Left colon (tissue), 2 donors: ENCODE data around the gene SH3TC2. TPM values are rescaled to one million over a fixed set of nuclear protein-coding genes. Genes with fewer than 3 reads are reported as not detected.
"Not testable (repeated sequence)": the region's sequence is repeated elsewhere in the genome, so short reads cannot be mapped to it uniquely, and the experiment has no call there.

ENCODE experiments used
- ATAC-seq: fragments of 200-7000 bp; cut with Tn5 transposase; one replicate; pipeline ENCODE4 v1.9.1; 2020; ENCODE audit warnings: mild to moderate bottlenecking, moderate library complexity
- DNase-seq, 2 donors: peaks; one replicate each; pipeline ENCODE4 v3.0.0-alpha.2; 2020
- intact Hi-C, 2 donors: fragments of 100-400 bp; cut with DNase I in 1 of 2; cut with micrococcal nuclease in 1 of 2; formaldehyde crosslinking; loops; one replicate each; pipeline versions ENCODE4 v1.11.2 to v1.14.0; 2022; cut with DNase I, micrococcal nuclease
- long read RNA-seq: library from polyadenylated mRNA; unstranded; transcript quantifications from one replicate; pipeline ENCODE4 v2.0.0, GENCODE V29; 2021
- total RNA-seq, 2 donors: library from RNA; stranded (reverse); fragmentation: NEBNext Ultra II Directional; extraction: Animal tissue kit (Norgen Biotek cat#: 25700); gene quantifications; one replicate each; pipeline ENCODE4 v1.2.1, GENCODE V29; 2021
- donor health status: DM: no; HTN: no; CAD: no.
- donor health status: DM: yes; HTN: yes; CAD: no.

The SH3TC2 gene
- total RNA-seq = 1 to 10 TPM in 1 of 2 donors, under 1 TPM in 1; 0.47 to 2.4 TPM
- long read RNA-seq, partial matches to known transcripts = 0 of 1 reads
- long read RNA-seq, other reads (novel, unspliced or antisense) = 1 of 1 reads

DNA sequence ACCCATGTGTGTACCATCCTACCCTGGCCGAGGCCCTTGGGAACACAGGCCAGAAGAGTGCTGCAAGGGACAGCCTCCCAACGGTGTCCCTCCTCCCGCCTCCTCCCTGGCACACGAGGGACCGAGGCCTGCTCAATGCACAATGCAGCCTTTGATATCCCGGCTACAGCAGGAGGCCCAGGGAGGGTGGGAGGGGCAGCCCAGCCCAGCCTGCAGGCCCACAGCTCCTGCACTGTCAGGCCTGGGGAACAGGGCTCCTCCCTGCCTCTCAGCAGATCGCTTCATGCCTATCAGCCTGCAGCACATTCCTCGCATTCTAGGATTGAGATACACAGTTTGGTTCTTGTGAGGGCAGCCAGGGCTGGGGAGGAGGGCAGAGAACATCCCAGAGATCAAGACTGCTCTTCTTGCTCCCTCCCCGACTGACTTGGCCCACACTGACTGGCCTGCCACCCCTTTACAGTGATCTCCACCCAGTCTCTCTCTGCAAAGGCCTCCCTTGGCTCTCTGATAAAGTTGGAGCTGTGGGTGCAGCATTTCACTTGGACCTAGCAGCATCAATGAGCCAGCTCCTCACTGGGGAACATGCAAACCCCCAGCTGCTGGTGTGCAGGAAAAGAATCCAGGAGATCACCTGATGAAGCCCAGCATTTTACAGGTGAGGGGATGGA, at the start of gene SH3TC2:
Gene SH3TC2 (minus strand): TSS at position 46 of the 671 bp plus-strand sequence. CDS start 40 bp downstream, at position 6.
- ATAC-seq (peak; percentile 74), DNase-seq (peak; percentile 40 to 68)
- intact Hi-C loops = no loop called here

DNA sequence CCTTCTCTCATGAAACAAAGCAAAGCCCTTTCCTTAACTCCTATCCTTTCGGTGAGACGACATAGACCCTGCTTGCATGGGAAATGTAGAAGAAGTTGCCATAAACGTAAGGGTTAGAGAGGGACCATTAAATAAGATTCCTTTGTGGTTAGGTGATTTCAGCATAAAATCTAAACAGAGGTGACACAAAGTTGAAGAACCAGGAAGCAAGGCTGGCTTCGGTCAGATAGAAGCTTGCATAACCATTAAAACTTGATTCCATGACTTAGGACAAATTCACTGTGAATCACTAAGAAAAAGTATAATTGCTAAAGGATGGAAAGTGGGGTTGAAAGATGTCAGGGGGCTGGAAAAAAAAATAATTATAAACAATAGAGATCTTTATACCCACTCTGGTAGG, 47.5 kb upstream of the SH3TC2 start:
- no peak for DNase-seq
- ATAC-seq = no peak
- intact Hi-C loops = no loop called here

DNA sequence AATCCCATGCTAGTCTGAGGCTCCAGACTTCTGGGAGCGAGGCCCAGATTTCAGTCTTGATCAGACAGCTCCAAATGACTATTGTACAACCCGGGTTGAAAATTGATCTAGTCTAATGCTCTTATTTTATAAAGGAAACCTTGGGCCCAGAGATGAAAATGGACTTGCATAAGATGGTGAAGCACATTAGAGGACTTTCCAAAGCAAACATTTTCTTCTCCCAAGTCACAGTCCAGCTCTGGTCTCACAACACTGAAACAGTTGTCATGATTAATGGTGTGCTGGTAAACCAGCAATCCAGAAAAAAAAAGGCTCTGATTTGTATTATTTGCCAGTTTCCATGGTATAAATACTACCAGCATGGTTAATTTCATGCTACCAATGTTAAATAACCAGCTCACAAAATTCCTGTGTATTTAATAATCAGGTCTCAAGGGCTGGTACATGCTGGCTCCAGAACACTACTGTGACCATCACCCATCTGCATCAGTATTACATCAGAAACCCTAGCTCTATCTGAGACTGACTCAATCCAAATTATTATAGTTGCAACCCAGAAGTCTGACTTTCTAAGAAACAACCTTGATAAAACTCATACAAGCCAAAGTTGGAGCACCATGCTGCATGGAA, 45.9 kb upstream of the SH3TC2 start:
- intact Hi-C loops = no loop called here
- DNase-seq = no peak
- ATAC-seq = no peak

DNA sequence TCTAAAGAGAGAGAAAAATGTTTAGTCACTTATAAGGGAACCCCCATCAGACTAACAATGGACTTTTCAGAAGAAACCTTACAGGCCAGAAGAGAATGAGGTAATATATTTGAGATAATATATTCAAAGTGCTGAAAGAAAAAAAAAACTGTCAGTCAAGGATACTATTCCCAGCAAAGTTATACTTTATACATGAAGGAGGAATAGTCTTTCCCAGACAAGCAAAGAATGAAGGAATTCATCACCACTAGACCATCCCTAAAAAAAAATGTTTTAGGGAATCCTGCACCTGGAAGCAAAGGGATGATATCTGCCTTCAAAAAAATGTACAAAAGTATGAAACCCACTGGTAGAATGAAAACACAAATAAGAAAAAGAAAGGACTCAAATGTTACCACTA, 37.5 kb upstream of the SH3TC2 start:
- ATAC-seq (no peak), DNase-seq (no peak)
- intact Hi-C loops = no loop called here

DNA sequence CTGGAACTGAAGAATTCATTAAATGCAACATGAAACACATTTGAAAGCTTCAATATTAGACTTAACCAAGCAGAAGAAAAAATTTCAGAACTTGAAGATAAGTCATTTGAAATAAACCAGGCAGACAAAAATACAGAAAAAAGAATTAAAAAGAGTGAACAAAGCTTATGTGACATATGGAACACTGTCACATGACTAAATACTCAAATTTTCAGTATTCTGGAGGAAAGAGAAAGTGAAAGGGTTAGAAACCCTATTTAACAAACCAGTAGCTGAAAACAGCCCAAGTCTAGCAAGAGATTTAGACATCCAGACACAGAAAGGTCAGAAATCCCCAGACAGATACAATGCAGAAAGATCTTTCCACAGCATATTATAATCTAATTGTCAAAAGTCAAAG, 37.1 kb upstream of the SH3TC2 start:
- ATAC-seq = no peak
- no peak for DNase-seq
- intact Hi-C loops = no loop called here

DNA sequence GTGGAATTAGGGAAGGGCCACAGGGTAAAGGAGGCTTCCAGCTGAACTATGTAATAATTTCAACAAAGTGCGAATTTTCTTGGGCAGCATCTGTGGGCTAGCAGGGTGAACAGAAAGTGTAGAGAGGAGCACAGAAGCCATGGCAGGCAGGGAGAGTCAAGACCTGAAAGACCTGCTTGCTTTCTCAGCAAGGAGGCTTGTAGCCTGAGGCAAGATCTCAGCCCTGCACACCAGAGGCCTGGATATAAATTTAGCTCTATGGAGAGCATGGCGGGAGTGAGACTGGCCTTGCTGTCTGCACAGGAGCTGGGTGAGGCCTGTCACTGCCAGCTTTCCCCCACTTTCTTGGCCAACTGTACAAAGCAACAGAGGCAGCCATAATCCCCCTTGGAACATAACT, 32.1 kb upstream of the SH3TC2 start:
- intact Hi-C loops = no loop called here
- DNase-seq (no peak), ATAC-seq (no peak)

DNA sequence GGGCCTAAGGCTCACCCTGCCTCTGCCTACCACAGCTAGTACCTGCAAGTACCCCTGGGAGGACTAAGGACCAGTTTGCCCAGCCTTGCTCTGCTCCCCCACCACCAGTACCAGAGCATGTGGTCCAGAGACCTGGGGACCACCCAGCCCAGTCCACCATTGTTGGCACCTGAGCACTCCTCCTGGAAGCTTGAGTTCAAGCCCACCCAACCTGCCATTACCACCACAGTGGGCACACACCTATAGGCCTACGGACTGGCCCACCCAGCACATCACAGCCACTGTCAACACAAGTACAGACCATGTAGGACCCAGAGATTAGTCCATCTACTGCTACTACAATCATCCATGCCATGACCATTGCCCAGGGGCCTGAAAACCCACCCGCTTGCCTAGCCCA, 30.8 kb upstream of the SH3TC2 start:
- intact Hi-C loops = no loop called here
- no peak for DNase-seq
- no peak for ATAC-seq

DNA sequence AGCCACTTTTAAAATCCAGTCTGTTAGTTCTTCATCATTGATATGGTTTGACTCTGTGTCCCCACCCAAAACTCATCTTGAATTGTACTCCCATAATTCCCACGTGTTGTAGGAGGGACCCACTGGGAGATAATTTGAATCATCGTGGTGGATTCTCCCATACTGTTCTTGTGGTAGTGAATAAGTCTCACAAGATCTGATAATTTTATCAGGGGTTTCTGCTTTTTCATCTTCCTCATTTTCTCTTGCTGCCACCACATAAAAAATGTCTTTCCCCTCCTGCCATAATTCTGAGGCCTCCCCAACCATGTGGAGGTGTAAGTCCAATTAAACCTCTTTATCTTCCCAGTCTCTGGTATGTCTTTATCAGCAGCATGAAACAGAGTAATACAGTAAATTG, 26.9 kb upstream of the SH3TC2 start:
- ATAC-seq = no peak

DNA sequence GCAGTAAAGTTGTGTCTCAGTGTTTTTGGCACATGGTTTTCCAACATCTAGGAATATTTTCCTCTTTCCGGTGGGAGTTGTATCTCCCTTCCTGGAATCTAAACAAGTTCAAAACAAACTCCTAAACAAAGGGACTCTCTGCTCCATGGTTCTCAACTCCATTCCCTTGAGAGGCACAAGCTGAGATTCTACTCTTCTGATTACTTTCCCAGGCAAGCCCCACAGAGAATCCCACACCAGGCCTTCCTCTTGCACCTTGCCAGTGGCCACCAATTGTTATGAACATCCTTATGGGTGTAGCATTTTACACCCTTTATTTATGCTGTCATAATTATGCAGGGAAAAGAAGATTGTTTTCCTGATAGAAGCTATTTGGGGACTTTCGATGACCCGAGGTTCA, 25.8 kb upstream of the SH3TC2 start:
- no peak for DNase-seq
- no peak for ATAC-seq
- intact Hi-C loops = no loop called here

More for the DNA sequence above, 26.9 kb upstream of the SH3TC2 start:
- DNase-seq = no peak
- intact Hi-C loops = no loop called here

DNA sequence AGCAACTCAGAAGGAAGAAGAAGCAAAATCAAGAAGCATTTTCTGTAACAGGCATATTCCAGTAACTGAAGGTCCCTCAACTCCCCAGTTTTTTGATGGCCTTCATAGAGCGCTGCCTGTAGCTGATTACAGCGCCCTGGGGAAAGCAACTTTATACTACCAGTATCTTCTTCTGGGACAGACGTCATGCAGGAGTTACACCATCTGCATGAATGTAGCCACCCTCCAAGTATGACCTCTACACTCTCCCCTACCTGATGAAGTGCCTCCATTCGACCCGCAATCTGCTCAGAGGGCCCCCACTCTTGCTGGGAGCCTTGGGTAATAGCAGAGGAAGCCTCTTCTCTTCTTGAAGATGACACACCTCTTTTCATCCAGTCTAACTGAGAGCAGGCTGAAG, 21.0 kb upstream of the SH3TC2 start:
- ATAC-seq = no peak
- intact Hi-C loops = no loop called here

DNA sequence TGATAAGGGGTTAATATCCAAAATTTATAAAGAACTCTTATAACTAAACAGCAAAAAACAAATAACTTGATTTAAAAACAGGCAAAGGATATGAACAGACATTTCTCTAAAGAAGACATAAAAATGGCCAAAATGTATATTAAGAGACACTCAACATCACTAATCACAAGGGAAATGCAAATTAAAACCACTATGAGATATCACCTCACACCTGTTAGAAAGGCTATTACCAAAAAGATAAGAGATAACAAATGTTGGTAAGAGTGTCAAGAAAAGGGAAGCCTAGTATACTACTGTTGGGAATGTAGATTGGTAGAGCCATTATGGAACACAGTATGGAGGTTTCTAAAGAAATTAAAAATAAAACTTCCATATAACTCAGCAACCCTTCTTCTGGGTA, 19.4 kb upstream of the SH3TC2 start:
- DNase-seq (no peak), ATAC-seq (no peak)
- intact Hi-C loops = no loop called here

More for the DNA sequence above, 21.0 kb upstream of the SH3TC2 start:
- DNase-seq = no peak

DNA sequence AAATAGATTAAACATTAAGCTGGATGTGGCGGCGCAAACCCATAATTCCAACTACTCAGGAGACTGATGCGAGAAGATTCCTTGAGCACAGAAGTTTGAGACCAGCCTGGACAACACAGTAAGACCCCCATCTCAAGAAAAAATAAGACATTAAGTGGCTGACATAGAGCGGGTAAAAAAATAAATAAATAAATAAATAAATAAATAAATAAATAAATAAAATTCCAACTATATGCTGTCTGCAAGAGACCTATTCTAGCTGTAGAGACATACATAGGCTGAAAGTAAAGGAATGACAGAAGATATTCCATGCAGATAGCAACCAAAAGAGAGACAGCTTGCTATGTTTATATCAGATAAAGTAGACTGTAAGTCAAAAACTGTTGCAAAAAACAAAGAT, 17.4 kb upstream of the SH3TC2 start:
- intact Hi-C loops = no loop called here
- DNase-seq = no peak
- no peak for ATAC-seq

DNA sequence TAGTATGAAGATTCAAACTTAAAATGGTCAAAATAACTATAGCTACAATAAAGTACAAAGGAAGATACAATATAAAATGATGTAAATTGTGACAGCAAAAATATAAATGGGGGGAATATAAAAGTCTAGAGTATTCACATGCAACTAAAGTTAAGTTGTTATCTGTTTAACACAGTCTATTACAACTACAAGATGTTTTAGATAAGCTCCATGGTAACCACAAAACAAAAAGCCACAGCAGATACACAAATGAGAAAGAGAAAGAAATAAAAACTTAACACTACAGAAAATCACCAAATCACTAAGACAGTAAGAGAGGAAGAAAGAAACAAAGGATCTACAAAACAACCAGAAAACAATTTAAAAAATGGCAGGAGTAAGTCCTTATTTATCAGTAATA, 17.0 kb upstream of the SH3TC2 start:
- intact Hi-C loops = no loop called here
- no peak for DNase-seq
- no peak for ATAC-seq

DNA sequence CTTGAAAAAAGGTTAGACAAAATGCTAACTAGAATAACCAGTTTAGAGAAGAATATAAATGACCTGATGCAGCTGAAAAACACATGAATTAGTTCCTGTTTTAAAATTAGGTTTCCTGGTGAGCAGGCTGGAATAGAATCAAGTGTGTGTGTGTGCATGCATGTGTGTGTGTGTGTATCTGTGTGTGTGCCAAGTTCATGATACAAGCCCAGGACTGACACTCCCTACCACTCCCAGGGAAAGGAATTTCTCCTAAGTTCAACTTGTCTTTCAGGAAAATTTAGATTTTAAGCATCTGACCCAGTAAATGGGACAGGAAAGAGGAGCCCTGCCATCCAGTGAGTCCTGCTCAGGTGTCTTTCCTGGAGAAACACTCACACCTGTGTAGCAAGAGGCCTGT, 11.2 kb upstream of the SH3TC2 start:
- ATAC-seq (peak; percentile 96), DNase-seq (peak in 1 of 2 donors; percentile 40)
- intact Hi-C loops = not testable (repeated sequence)

DNA sequence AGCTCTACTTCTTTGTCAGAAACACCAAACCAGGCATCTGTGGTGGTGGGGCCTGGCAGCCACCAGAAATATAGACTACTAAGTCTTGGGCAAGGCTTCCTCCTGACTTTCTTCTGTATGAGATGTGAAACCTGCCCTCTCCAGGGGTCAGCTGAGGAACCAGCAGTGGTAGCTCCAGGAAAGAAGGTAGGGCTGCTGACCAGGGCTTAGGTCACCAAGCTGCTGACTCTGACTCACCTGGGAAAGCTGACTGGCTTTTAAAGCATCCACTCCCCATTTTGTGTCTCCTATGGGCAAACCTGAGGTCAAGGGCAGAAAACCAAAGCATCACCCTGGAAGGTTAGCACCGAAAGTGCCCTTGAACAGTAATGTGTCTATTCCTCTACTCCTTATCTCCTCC, 10.4 kb upstream of the SH3TC2 start:
- peak; percentile 49 for ATAC-seq
- intact Hi-C loops = no loop called here

DNA sequence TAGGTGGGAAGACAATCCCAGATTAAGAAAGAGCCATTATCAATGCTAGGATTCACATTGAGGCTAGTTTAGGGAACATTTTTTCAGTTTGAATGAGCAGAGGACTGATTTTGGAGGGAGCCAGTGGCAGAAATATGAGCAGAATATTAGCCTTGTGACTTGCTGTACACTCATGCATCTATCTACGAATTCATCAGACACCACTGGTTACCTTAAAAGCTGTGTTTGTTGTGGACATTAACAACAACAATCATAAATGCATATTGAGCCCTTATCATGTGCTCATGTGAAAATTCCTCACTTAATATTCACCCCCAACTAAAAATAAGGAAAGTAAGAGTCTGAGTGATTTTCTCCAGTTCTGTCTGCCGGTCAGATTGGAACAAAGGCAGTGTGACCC, 9.9 kb upstream of the SH3TC2 start:
- ATAC-seq = no peak
- no peak for DNase-seq
- intact Hi-C loops = no loop called here

More for the DNA sequence above, 10.4 kb upstream of the SH3TC2 start:
- DNase-seq = no peak

DNA sequence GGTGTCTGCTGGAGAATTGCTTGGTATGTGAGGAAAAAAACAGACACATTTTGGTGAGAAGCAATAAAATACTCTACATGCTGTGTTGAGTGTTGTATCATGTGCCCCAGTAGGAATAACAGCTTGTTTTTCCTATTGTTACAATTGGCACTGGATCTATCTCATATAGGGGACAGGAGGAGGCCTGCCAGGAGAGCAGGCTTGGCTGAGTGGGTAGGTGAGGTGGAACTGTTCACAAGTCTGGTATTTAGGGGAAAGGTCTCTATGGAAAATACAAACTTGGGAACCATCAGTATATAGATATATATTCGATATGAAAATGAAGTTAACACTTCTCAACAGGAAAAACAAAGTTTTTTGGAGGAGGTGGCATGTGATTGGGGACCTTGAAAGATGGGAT, 9.5 kb upstream of the SH3TC2 start:
- intact Hi-C loops = no loop called here

DNA sequence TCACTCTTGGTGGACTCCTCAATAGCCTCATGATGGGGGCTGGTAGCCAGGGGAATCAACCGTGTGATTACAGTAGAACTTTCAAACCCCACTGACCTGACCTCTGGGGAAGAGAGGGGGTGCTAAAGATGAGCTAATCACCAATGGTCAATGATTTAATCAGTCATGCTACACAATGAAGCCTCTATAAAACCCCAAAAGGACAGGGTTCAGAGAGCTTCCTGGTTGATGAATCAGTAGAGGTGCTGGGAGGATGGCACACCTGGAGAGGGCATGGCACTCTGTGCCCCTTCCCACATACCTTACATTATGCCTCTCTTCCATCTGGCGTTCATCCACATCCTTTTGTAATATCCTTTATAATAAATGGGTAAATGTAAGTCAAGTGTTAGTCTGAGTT, 8.9 kb upstream of the SH3TC2 start:
- ATAC-seq = no peak
- intact Hi-C loops = no loop called here

More for the DNA sequence above, 9.5 kb upstream of the SH3TC2 start:
- no peak for ATAC-seq
- no peak for DNase-seq

DNA sequence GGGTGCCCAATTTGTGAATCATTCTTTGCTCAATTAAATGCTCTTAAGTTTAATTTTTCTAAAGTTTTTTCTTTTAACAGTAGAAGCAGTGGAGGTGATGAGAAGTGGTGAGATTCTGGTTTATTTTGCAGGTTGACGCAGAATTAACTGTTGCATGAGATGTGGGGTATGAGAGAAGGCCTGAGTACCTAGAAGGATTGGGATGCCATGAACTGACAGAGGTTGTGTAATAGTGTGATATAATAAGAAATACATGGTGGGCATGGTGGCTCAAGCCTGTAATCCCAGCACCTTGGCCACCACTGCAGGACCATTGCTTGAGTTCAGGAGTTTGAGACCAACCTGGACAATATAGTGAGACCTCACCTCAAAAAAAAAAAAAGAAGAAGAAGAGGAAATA, 8.4 kb upstream of the SH3TC2 start:
- intact Hi-C loops = no loop called here
- ATAC-seq = no peak
- DNase-seq = no peak

More for the DNA sequence above, 8.9 kb upstream of the SH3TC2 start:
- no peak for DNase-seq

DNA sequence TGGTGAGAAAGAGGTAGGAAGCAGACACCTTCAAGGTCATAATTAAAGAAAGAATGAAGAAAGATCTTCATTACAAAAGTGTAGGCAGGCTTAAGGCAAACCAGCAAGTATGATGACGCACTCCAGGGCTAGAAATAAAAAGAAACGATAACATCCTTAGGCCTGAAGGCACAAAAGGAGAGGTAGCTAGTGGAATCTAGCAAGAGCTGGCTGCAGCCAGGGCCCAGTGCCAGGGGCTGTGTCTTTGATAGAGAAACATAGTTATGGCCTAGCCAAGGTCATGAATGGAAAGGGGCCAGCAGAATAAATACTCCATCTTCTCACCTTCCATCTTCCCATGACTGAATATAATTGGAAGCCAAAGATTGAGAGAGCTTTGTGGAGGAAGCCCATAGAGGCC, 6.8 kb upstream of the SH3TC2 start:
- intact Hi-C loops = no loop called here
- DNase-seq (no peak), ATAC-seq (no peak)
